ENCODE measurements around the gene MARCHF2.

Gene MARCHF2

DNA sequence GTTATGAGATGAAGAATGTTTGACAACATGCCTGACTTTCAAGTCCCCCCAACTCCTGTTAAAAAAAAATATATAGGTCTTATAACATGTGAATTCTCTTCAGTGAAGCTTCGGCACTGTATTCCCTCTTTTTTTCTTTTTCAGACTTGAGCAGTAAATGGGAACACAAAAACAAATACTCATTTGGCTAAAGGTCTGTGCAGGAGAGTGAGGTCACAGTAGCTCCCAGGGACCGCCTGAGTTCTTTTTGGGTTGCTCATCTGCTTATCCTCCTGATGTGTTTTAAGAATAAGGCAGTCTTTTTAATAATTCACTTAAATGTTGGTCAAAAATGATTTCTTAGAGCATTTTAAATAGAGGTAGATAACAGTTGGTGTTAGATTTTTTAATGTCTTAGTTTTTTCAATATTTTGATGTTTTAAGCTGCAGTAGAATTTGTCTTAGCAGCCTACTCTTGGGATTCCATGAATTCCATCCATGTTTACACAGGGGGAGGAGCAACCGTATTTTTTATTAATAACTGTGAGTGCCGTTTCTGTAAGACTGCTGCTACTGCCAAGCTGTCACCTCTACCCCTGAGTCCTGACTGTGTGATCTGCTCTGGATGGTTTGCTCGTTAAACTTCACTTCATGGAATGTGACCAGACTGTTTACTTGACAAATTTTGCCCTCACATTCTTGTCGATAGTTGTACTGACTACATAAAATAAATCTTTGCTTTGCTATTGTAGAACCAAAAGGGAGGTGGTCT is 46.6 kb downstream of the MARCHF2 start:
- no peak overlapping the region for H3K27ac ChIP-seq (ENCODE audit: extremely low read depth, low read depth, low read length)
- no peak for TF ChIP-seq ZBTB7A (tag by site-specific recombination; IDR thresholded peaks at IDR 0.05; ENCODE audit: low read depth)
- 0 out of 2 replicates have a peak, but pooled peaks have one; percentile 12 for TF ChIP-seq ZNF341 (tag by site-specific recombination; IDR thresholded peaks at IDR 0.05; ENCODE audit: low read depth)
- TF ChIP-seq, protein P1, sequence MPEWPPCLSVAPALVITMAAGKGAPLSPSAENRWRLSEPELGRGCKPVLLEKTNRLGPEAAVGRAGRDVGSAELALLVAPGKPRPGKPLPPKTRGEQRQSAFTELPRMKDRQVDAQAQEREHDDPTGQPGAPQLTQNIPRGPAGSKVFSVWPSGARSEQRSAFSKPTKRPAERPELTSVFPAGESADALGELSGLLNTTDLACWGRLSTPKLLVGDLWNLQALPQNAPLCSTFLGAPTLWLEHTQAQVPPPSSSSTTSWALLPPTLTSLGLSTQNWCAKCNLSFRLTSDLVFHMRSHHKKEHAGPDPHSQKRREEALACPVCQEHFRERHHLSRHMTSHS (tag by site-specific recombination; IDR thresholded peaks at IDR 0.05), result no peak
- TF ChIP-seq, protein P2, sequence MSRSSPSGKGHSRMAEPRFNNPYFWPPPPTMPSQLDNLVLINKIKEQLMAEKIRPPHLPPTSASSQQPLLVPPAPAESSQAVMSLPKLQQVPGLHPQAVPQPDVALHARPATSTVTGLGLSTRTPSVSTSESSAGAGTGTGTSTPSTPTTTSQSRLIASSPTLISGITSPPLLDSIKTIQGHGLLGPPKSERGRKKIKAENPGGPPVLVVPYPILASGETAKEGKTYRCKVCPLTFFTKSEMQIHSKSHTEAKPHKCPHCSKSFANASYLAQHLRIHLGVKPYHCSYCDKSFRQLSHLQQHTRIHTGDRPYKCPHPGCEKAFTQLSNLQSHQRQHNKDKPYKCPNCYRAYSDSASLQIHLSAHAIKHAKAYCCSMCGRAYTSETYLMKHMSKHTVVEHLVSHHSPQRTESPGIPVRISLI (tag by site-specific recombination; IDR thresholded peaks at IDR 0.05), result peak; percentile 61; the same call in 1 of the 2 replicates
- TF ChIP-seq ZNF510 (tag by site-specific recombination; IDR thresholded peaks at IDR 0.05; ENCODE audit: insufficient replicate concordance), result no peak
- peak; percentile 20; the same call in 1 of the 2 replicates for TF ChIP-seq OSR2 (tag by site-specific recombination; IDR thresholded peaks at IDR 0.05)
- TF ChIP-seq ZNF600 (tag by site-specific recombination; IDR thresholded peaks at IDR 0.05), result peak; percentile 45; the same call in 1 of the 2 replicates
- TF ChIP-seq PATZ1 (tag by site-specific recombination; IDR thresholded peaks at IDR 0.05), result no peak
- 0 out of 2 replicates have a peak, but pooled peaks have one; percentile 34 for TF ChIP-seq ZNF366 (tag by site-specific recombination; conservative IDR thresholded peaks at IDR 0.05)
- H3K9me3 ChIP-seq (ENCODE audit: control insufficient read depth, insufficient read depth, low read depth, low read length), result no peaks in the 10 kb centered on the region
- POLR2A ChIA-PET, result interaction anchor here (1.0 to 1.2 kb wide), 3 partner anchors 11 to 54 kb away, joined by 4 read pairs; partner anchors contain the start of gene HNRNPM
- CTCF ChIA-PET, result interaction anchor here (0.6 to 1.4 kb wide), 5 partner anchors 13 to 104 kb away, joined by 3 to 5 read pairs (median 3); partner anchors contain the start of gene MARCHF2
- H3K4me1 ChIP-seq (ENCODE audit: control insufficient read depth, insufficient read depth, low read length), result peaks cover 44% of the 10 kb centered on the region
- peaks cover 34 to 81% of the 10 kb centered on the region in 2 experiments for H3K36me3 ChIP-seq (ENCODE audit: control insufficient read depth in 2 of 2, insufficient read depth in 1 of 2, low read length in 2 of 2)
- no peak overlapping the region for H3K4me3 ChIP-seq (ENCODE audit: low read depth, low read length)

GRCh38 chr19:8460516-8461298 is 47.6 kb downstream of the MARCHF2 start:
- ChIA-PET CTCF (interaction anchor here (0.9 to 1.4 kb wide), 3 partner anchors 12 to 64 kb away, joined by 3 read pairs; no protein-coding TSS in a partner anchor), POLR2A (interaction anchor here (1.0 kb wide), 1 partner anchor 16 kb away, joined by 4 read pairs; the partner anchor contains the start of gene HNRNPM)
- peaks cover 44% of the 10 kb centered on the region for H3K4me1 ChIP-seq (ENCODE audit: control insufficient read depth, insufficient read depth, low read length)
- H3K4me3 ChIP-seq (ENCODE audit: low read depth, low read length), result no peak overlapping the region
- H3K27ac ChIP-seq (ENCODE audit: extremely low read depth, low read depth, low read length), result no peak overlapping the region
- H3K36me3 ChIP-seq (ENCODE audit: control insufficient read depth in 2 of 2, insufficient read depth in 1 of 2, low read length in 2 of 2), result peaks cover 35 to 81% of the 10 kb centered on the region in 2 experiments
- no peaks in the 10 kb centered on the region for H3K9me3 ChIP-seq (ENCODE audit: control insufficient read depth, insufficient read depth, low read depth, low read length)
- TF ChIP-seq ZNF10 (tag by site-specific recombination; IDR thresholded peaks at IDR 0.05) (no peak), ZNF791 (tag by site-specific recombination; IDR thresholded peaks at IDR 0.05) (no peak)
- TF ChIP-seq, protein P2 (tag by site-specific recombination; IDR thresholded peaks at IDR 0.05), result no peak

- TF ChIP-seq ZNF600 (tag by site-specific recombination; IDR thresholded peaks at IDR 0.05) (no peak), SP7 (tag by site-specific recombination; IDR thresholded peaks at IDR 0.05) (no peak), ZNF292 (tag by site-specific recombination; IDR thresholded peaks at IDR 0.05; ENCODE audit: borderline replicate concordance, low read depth) (no peak), GLI4 (tag by site-specific recombination; IDR thresholded peaks at IDR 0.05) (no peak)
- Histone ChIP-seq H3K9me3 (ENCODE audit: control insufficient read depth, insufficient read depth, low read depth, low read length) (no peaks in the 10 kb centered on the region), H3K4me3 (ENCODE audit: low read depth, low read length) (no peak overlapping the region), H3K4me1 (ENCODE audit: control insufficient read depth, insufficient read depth, low read length) (peaks cover 44% of the 10 kb centered on the region), H3K27ac (ENCODE audit: extremely low read depth, low read depth, low read length) (no peak overlapping the region), H3K36me3 (ENCODE audit: control insufficient read depth in 2 of 2, insufficient read depth in 1 of 2, low read length in 2 of 2) (peaks cover 39 to 81% of the 10 kb centered on the region in 2 experiments)
- ChIA-PET CTCF (no interaction called here), POLR2A (interaction anchor here (1.8 kb wide), 1 partner anchor 9 kb away, joined by 8 read pairs; no protein-coding TSS in a partner anchor)
These were observed 48.3 kb downstream of the MARCHF2 start for GRCh38 chr19:8461376-8461775.
